GM18873 (cell line): Measurements from ENCODE around the gene PGBD5.

Experiments used
- ATAC-seq: cut with Tn5 transposase; IDR thresholded peaks from one replicate; pipeline ENCODE4 v1.9.1; 2021; ENCODE audit warnings: mild to moderate bottlenecking, moderate library complexity, moderate number of reproducible peaks; ENCODE audit not compliant: unreplicated experiment, low FRiP score

Gene PGBD5

GRCh38 chr1:230287674-230288315 is 138.3 kb downstream of the PGBD5 start:
- ATAC-seq = no peak

GRCh38 chr1:230286890-230287269 is 139.3 kb downstream of the PGBD5 start:
- no peak for ATAC-seq

- ATAC-seq = no peak
These were observed 139.8 kb downstream of the PGBD5 start for GRCh38 chr1:230286166-230286889.

GRCh38 chr1:230285351-230285750 is 140.8 kb downstream of the PGBD5 start:
- no peak for ATAC-seq

- no peak for ATAC-seq
These were observed 141.2 kb downstream of the PGBD5 start for GRCh38 chr1:230284891-230285290.

- ATAC-seq = no peak
These were observed 142.5 kb downstream of the PGBD5 start for GRCh38 chr1:230283678-230284077.

- ATAC-seq = no peak
These were observed 144.0 kb downstream of the PGBD5 start for GRCh38 chr1:230282157-230282556.

- ATAC-seq = no peak
These were observed 144.6 kb downstream of the PGBD5 start for GRCh38 chr1:230281556-230281955.

- no peak for ATAC-seq
These were observed 145.2 kb downstream of the PGBD5 start for GRCh38 chr1:230280906-230281413.

GRCh38 chr1:230280054-230280795 is 145.9 kb downstream of the PGBD5 start:
- ATAC-seq = no peak

- ATAC-seq = no peak
These were observed 146.6 kb downstream of the PGBD5 start for GRCh38 chr1:230279583-230279945.

GRCh38 chr1:230278871-230279582 is 147.1 kb downstream of the PGBD5 start:
- ATAC-seq = no peak

GRCh38 chr1:230278376-230278775 is 147.8 kb downstream of the PGBD5 start:
- no peak for ATAC-seq

- peak; percentile 42 for ATAC-seq
These were observed 148.7 kb downstream of the PGBD5 start for GRCh38 chr1:230277201-230278025.

GRCh38 chr1:230276401-230276800 is 149.7 kb downstream of the PGBD5 start:
- no peak for ATAC-seq

GRCh38 chr1:230274254-230274653 is 151.9 kb downstream of the PGBD5 start:
- ATAC-seq = no peak

- ATAC-seq = no peak
These were observed 152.9 kb downstream of the PGBD5 start for GRCh38 chr1:230273141-230273710.

GRCh38 chr1:230272557-230272956 is 153.6 kb downstream of the PGBD5 start:
- ATAC-seq = no peak

GRCh38 chr1:230271300-230272035 is 154.7 kb downstream of the PGBD5 start:
- no peak for ATAC-seq
